Measurements from ENCODE around the gene EMC1. TPM values are rescaled to one million over a fixed set of nuclear protein-coding genes. Genes with fewer than 3 reads are reported as not detected.

The EMC1 gene
- total RNA-seq = 31.4 and 52.9 TPM in 2 replicates

GRCh38 chr1:19251305-19252196, at the start of gene EMC1, which contains the start of gene MRTO4:
TSS of gene EMC1 (minus strand) at chr1:19251524. CDS start at chr1:19251509, 15 bp downstream.
TSS of gene MRTO4 (plus strand) at chr1:19251805. CDS start at chr1:19251836, 31 bp downstream.

GRCh38 chr1:19288324-19289241, 37.3 kb upstream of the EMC1 start, which contains the start of gene AKR7A3:
TSS of gene AKR7A3 (minus strand) at chr1:19288770. CDS start at chr1:19288709, 61 bp downstream.

GRCh38 chr1:19209990-19210771, 41.1 kb downstream of the EMC1 start, which contains the start of gene UBR4:
TSS of gene UBR4 (minus strand) at chr1:19210266. CDS start at chr1:19210248, 18 bp downstream.

Other genes starting within 250 kb of the EMC1 start
- gene UBR4, start 41.3 kb downstream of the EMC1 start, total RNA-seq = 43.5 and 65.6 TPM in 2 replicates
- 20.7 and 21.4 TPM in 2 replicates for gene MRTO4, start 281 bp upstream of the EMC1 start, total RNA-seq
- gene AKR7A3, start 37.2 kb upstream of the EMC1 start, total RNA-seq = 0.26 and 0.70 TPM in 2 replicates
- gene AKR7A2, start 60.6 kb upstream of the EMC1 start, total RNA-seq = 128 TPM in 2 replicates
- gene SLC66A1, start 60.8 kb upstream of the EMC1 start, total RNA-seq = 18.6 and 22.3 TPM in 2 replicates
- gene CAPZB, start 234.0 kb upstream of the EMC1 start, total RNA-seq = 121 and 130 TPM in 2 replicates